Suprapubic skin (tissue), 3 donors: ENCODE data around the gene CORO2A.

Experiments
- POLR2A ChIP-seq, 2 donors: fragments of 450-650 bp; IDR thresholded peaks; one replicate each; pipeline ENCODE4 v1.6.1; 2017; ENCODE audit warnings: antibody characterized with exemption in 2 of 2, mild to moderate bottlenecking in 2 of 2, moderate library complexity in 2 of 2
- TF ChIP-seq, protein P1 (sequence below), 2 donors: fragments of 200-600 bp in 1 of 2; fragments of 450-650 bp in 1 of 2; sonication (generic) in 1 of 2; IDR thresholded peaks; one replicate each; pipeline ENCODE4 v1.5.1; 2016 to 2019; ENCODE audit warnings: antibody characterized with exemption in 2 of 2, mild to moderate bottlenecking in 1 of 2, moderate library complexity in 1 of 2

DNA sequence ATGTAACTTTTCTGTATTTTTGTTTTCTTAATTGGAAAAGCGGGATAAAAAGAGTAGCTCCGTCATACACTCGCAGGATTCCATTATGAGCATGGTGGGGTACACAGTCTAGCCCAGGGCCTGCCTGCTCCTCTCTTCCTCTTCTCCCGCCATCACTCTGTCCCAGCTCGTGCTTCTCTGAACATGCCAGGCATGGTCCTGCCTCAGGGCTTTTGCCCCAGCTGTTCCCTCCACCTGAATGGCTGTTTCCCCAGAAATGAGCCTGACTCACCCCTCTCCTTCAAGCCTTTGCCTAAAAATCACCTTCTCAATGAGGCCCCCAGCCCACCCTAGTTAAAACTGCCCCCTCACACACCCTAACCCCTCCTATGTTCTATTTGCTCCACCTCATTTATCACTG lies 4.5 kb downstream of the CORO2A start:
- TF ChIP-seq, protein P1, sequence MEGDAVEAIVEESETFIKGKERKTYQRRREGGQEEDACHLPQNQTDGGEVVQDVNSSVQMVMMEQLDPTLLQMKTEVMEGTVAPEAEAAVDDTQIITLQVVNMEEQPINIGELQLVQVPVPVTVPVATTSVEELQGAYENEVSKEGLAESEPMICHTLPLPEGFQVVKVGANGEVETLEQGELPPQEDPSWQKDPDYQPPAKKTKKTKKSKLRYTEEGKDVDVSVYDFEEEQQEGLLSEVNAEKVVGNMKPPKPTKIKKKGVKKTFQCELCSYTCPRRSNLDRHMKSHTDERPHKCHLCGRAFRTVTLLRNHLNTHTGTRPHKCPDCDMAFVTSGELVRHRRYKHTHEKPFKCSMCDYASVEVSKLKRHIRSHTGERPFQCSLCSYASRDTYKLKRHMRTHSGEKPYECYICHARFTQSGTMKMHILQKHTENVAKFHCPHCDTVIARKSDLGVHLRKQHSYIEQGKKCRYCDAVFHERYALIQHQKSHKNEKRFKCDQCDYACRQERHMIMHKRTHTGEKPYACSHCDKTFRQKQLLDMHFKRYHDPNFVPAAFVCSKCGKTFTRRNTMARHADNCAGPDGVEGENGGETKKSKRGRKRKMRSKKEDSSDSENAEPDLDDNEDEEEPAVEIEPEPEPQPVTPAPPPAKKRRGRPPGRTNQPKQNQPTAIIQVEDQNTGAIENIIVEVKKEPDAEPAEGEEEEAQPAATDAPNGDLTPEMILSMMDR (IDR thresholded peaks at IDR 0.05): no peak
- TF ChIP-seq POLR2A (IDR thresholded peaks at IDR 0.05): no peak
